GM21526 (cell line): Measurements from ENCODE around the gene EXD3.
A peak's percentile ranks its signal among the peaks of the same experiment; 100 is the strongest.

Source experiments
- ATAC-seq: cut with Tn5 transposase; IDR thresholded peaks from one replicate; pipeline ENCODE4 v1.9.1; 2021; ENCODE audit warnings: moderate library complexity; ENCODE audit not compliant: unreplicated experiment, low FRiP score

The EXD3 gene

GRCh38 chr9:137433349-137433915, 10.5 kb upstream of the EXD3 start:
- no peak for ATAC-seq

DNA sequence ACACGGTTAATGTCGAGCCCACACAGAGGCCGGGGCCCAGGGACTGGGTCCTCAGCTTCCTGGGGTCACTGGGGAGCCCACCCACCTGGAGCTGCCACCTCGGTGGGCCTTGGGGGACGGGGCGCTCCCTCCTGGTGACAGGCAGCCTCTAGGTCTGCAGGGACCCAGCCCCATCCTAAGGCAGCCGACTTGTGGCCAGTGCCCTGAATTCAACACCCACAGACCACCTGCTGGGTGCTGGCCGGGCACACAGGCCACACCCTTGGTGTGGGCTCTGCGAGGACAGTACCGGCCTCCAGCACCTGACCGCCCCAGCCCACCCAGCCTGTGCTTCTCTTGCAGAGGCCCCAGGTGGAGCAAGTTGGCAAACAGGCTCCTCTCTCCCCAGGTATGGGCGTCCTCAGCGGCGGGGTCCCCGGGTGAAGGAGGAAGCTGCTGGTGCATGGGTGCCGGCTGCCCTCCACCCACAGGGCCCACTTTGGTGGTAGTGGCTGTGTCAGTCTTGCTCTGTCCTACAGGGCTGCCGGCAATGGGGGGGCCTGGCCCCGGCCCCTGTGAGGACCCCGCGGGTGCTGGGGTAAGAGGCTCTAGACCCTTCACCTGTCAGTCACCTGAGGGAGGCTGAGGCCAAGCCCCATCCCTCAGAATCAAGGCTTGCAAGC, 9.9 kb upstream of the EXD3 start:
- ATAC-seq, result no peak

DNA sequence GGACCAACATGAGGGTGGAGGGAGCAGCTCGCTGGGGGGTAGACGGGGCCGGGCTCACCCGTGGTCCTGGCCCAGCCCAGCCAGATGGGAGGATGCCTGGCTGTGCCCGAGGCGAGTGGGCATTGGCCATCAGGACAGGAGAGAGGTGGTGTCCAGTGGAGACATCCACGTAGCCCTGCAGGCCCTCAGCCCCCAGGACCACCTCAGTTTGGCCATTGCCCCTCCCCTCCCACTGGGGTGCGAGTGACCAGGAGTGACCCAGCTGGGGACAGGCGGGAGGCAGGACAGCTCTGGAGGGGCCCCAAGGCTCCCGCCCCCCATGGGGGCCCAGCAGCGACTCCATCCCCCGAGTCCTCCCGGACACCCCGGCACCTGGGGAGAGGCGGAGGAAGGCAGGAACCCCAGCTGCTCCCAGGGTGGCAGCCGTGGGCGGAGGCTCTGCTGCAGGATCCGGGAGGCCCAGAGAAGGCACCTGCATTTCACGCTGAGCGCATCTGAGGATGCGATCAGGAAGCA, 8.5 kb upstream of the EXD3 start:
- ATAC-seq, result no peak

GRCh38 chr9:137430723-137431415, 7.9 kb upstream of the EXD3 start:
- no peak for ATAC-seq

GRCh38 chr9:137429974-137430722, 7.2 kb upstream of the EXD3 start:
- ATAC-seq, result no peak

DNA sequence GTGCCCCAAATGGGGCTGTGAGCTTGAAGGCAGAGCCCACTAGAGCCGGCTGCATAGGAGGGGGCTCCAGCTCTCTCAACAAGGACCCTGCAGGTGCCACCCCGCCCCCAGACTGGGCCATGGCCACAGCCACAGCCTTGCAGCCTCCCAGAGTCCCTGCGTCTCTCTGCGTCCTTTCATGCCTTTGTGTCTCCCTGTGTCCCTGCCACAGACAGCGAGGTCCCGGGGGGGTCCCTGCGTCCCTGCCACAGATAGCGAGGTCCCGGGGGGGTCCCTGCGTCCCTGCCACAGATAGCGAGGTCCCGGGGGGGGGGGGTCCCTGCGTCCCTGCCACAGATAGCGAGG, 6.6 kb upstream of the EXD3 start:
- no peak for ATAC-seq

- no peak for ATAC-seq
Observed at GRCh38 chr9:137428841-137429545, 6.0 kb upstream of the EXD3 start.

DNA sequence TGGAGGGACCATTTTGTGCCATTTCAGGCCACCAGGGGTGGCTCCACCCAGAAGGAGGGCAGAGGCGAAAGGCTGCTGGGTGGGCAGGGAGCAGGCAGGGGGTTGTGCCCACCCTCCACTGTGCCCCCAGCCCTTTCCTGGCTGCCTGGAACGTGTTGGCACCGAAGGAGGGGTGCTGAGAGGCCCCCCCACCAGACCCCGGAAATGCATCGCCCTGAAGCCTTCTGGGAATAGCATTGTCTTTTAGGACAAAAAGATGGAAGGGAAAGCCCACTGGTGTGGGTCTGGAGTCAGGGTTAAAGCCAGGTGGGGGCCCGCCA, 5.3 kb upstream of the EXD3 start:
- no peak for ATAC-seq

- no peak for ATAC-seq
Observed at GRCh38 chr9:137427454-137428310, 4.7 kb upstream of the EXD3 start.

- no peak for ATAC-seq
Observed at GRCh38 chr9:137426018-137426681, 3.2 kb upstream of the EXD3 start.

DNA sequence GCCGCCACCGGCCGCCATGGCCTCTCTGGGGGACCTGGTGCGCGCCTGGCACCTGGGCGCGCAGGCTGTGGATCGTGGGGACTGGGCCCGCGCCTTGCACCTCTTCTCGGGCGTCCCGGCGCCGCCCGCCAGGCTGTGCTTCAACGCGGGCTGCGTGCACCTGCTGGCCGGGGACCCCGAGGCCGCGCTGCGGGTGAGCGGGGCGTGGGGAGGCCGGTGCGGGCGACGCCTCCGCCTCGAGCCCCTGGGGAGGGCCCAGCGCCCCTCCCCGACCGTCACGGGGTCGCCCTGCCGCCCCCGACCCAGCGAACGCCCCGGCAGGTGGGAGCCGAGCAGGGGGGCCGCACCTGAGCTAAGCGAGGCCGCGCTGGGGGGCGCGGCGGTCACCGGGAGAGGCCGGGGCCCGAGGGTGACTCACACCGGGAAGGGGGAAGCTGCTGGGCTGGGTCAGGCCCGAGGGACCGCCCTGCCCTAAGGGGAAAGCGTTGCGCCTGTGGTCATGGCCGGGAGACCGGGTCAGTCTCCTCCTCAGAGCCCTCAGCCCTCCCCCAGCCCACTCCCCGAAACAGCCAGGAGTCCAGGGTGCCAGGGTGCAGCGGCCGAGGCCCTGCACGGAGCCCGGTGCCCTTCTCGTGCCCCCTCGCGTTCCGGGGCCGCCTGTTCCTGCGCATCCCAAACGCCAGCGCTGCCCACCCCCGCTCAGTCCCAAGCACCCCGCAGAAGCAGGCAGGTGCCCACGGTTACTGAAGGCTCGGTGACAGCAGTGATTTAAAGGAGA, 741 bp upstream of the EXD3 start:
- ATAC-seq, result peak; percentile 37

DNA sequence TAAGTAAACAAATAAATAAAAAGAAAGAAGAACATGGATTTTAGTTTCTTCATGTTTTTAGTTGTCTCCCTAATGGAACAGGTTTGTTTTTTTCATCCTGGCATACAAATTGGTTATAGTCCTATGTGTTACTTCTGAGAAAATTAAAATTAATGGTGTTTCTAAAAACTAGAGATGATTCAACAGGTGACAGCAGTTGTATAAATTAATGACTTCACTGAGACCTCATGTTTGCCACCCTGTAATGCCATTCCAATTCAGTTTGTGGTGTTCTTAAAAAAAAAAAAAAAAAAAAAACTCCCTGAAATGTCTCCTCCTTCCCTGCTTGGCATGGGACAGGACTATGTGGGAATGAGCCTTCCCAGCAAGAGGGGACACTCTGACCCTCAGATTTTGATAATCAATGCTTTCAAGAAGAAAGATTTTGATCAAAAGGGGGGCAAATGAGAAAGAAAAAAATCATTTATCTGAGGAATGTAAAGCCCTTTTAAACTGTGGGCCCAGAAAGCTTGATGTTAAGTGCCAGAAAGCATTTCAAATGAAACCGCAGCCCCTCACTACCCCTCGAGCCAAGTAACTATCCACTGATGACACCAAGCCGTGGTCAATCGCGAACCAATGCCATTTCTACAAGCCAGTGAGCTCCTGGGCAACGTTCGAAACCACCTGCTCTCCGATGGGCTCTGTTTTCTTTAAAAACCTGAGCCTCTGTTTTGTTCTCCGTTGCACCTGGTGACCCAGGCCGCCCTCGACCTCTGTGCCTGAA, 941 bp downstream of the EXD3 start:
- ATAC-seq, result peak; percentile 4

DNA sequence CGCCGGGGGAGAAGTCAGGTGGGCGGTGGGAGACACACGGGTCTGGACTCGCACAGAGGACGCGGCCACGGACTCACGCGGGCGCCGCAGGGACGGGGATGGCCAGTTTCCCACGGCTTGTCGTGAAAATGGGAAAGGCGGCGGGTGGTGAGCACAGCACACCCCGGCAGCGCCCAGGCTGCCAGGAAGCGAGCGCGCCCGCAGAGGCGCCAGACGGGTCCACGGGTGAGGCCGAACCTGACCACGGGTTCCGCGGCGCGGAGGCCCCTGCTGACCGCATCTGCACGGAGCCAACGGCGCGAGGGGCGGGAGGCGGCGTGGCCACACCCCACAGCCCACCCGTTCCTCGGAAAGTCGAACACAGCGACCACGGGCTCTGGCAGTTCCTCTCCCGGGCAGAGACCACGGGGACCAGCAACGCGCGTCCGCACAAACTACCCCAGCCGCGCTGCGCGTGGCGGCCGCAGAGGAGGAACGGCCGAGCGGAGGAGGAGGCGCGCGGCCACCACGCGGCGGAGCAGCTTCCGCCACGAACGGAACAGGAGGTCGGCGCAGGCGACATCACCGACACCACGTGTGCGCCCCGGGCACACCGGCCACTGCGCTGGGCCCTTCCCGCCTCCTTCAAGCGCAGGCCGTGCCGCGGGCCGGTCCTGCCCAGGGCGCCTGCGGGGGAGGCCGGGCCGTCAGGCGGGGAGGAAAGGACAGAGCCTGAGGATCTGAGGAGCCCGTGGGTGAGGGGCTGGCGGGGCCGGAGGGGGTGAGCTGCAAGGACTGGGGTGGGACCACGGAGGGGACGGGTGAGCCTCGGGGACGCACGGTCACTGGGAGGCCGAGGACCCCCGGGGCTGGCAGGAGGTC, 5.6 kb downstream of the EXD3 start:
- no peak for ATAC-seq

DNA sequence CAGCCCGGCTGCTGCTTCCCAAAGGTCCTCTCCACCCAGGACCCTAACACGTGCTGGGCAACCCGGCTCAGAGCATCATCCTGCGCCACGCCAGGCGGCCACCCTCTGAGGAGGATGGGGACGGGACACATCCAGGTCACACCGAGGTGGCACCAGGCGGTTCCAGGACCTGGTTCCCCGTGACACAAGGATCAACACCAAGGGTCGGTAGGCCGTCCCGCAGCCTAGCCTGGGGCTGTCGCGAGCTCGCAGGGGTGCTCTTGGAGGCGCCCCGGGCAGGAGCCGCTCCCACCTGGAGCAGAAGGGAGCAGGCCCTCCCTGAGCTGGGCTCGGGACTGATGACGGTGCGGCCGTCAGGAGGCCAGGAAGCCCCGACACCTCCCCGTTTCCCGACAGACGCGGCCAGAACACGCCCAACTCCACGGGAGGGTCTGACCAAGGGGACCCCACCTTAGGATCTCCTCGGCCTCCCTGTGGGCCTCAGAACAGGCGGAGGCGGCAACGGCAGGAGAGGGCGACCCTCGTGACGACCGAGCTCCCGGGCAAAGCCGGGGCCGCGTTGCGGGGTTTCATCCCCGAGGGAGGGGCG, 6.3 kb downstream of the EXD3 start:
- no peak for ATAC-seq

DNA sequence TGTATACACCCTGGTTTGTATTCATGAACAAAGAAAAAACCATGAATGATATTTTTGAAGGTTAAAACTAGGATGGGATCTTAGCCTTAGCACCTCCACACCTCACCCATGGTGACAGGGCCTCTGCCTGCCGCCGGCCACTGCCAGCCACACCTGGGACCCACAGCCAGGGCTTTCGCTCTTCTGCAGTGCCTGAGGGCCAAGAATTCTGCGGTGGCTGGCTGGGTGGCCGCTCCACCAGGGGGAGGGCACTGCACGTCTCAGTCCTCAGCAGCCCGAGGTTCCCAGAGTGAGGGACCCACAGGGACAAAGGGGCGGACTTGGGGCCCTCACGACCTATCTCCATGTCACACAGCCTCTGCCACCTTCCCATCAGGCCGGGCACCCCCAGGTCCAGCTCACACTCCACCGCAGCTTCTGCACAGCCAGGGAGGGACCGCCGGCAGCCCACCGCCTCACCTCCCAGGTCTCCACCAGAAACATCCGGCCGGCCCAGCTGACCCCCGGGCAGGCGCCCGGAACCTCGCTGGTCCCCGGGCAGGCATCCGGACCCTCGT, 6.9 kb downstream of the EXD3 start:
- ATAC-seq, result no peak

- ATAC-seq, result no peak
Observed at GRCh38 chr9:137415451-137415850, 7.5 kb downstream of the EXD3 start.
